ENCODE results near the gene LMNTD1.
A peak's percentile ranks its signal among the peaks of the same experiment; 100 is the strongest.
"Not testable (repeated sequence)": the region's sequence is repeated elsewhere in the genome, so short reads cannot be mapped to it uniquely, and the experiment has no call there.

LMNTD1 gene

DNA sequence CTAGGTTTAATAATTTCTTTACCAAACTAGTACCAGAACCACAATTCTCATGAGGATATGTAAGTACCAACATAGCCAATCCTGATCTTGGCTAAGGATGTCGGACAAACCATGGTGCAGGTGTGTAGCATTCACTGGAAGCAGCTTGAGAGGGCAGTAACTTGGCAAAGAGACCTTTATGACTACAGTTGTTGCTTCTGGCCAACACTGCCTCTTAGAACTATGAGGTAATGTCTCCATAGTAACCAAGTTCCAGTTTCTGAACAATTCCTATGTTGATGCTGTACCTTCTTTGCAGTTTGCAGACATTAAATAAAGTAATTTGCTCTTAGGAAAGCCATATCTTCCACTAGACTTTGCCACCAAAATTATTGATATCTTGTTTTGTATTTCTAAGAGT lies at the start of gene LMNTD1:
Gene LMNTD1 (minus strand): TSS at position 186 of the 400 bp plus-strand sequence. CDS start 324 bp downstream, outside the sequence.
- DNase-seq (ENCODE audit: low spot score) = no peak

DNA sequence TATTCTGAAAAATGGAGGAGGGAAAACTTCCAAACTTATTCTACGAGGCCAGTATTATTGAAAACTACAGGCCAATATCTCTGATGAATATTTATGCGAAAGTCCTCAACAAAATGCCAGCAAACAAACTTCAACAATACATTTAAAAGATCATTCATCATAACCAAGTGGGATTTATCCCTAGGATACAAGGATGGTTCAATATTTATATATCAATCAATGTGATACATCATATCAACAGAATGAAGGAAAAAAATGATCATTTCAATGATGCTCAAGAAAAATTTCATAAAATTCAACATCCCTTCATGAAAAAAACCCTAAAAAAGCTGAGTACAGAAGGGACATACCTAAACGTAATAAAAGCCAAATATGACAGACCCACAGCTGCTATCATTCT lies 45.9 kb upstream of the LMNTD1 start:
- no peak for DNase-seq (ENCODE audit: low spot score)

DNA sequence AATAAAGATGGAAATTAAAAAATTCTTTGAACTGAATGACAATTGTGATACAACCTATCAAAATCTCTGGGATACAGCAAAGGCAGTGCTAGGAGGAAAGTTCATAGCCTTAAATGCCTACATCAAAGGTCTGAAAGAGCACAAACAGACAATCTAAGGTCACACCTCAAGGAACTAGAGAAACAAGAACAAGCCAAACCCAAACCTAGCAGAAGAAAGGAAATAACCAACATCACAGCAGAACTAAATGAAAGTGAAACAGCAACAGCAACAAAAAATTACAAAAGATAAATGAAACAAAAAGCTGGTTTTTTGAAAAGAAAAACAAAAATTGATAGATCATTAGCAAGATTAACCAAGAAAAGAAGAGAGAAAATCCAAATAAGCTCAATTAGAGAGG lies 42.4 kb upstream of the LMNTD1 start:
- not testable (repeated sequence) for DNase-seq (ENCODE audit: low spot score)

DNA sequence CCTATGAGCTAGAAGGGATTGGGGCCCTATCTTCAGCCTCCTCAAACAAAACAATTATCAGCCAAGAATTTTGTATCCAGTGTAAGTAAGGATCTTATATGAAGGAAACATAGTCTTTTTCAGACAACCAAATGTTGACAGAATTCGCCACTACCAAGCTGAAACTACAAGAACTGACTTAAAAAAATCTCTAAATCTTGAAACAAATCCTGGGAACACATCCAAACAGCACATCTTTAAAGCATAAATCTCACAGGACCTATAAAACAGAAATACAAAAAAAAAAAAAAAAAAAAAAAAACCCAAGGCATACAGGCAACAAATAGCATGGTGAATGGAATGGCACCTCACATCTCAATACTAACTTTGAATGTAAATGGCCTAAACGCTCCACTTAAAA lies 41.3 kb upstream of the LMNTD1 start:
- DNase-seq (ENCODE audit: low spot score) = no peak

DNA sequence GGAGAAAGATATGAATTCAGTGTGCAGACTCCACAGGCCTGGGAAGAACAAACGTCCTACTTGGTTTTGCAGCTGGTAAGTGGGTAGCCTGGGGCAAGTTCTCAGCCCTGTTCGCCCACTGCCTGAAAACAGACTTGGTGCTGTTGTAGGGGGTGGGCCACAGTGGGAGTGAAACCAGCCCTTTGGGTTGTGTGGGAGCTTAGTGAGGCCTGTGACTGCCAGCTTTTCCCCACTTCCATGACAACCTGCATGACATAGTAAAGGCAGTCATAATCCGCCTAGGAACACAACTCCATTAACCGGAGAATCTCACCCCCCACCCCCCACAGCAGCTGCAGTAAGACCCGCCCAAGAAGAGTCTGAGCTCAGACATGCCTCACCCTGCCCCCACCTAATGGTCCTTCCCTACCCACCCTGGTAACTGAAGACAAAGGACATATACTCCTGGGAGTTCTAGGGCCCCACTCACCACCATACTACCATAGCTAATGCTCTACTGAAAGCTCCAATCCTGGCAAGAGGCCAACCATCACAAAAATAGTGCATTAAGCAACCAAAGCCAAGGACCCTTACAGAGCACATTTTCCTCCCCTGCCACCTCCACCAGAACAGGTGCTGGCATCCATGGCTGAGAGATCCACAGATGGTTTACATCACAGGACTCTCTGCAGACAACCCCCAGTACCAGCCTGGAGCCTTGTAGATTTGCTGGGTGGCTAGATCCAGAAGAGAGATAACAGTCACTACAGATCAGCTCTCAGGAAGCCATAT lies 39.8 kb upstream of the LMNTD1 start:
- no peak for DNase-seq (ENCODE audit: low spot score)

DNA sequence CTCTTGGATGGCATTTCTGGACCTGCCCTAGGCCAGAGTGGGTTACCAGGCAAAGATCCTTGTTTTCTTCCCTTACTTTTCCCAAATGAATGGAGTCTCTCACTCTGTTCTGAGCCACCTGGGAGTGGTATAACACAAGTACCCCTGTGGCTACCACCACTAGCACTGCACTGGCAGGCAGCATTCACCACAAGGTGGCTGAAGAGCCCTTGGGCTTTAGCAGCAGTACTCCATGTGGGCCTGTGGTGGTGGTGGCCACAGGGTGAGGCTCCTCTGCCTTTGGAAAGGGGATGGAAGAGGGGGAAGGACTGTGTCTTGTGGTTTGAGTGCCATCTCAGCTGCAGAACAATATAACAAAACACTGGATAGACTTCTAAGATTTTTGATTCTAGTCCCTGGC lies 38.1 kb upstream of the LMNTD1 start:
- DNase-seq (ENCODE audit: low spot score) = peak; percentile 10

GRCh38 chr12:25590011-25590721 lies 37.1 kb upstream of the LMNTD1 start:
- DNase-seq (ENCODE audit: low spot score) = no peak

- DNase-seq (ENCODE audit: low spot score) = no peak
Measured at GRCh38 chr12:25587346-25587745, 34.3 kb upstream of the LMNTD1 start.

DNA sequence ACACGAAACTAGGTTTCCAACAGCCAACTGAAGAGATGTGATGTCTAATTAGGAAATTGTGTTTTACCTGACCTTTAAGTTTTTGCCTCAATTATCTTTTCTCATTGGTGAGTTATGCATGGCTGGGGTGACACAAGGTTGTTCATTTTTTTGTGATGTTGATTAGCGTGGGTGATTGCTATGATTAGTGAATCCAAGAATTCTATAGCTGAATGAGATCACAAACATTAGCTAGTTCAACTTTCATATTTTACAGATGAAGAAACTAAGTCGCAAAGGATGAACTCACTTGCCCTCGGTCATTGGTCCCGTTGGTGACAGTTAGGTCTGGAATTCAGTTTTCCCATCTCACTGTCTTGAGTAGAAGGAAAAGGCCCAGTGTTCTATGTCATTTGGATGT lies 32.6 kb upstream of the LMNTD1 start:
- no peak for DNase-seq (ENCODE audit: low spot score)

DNA sequence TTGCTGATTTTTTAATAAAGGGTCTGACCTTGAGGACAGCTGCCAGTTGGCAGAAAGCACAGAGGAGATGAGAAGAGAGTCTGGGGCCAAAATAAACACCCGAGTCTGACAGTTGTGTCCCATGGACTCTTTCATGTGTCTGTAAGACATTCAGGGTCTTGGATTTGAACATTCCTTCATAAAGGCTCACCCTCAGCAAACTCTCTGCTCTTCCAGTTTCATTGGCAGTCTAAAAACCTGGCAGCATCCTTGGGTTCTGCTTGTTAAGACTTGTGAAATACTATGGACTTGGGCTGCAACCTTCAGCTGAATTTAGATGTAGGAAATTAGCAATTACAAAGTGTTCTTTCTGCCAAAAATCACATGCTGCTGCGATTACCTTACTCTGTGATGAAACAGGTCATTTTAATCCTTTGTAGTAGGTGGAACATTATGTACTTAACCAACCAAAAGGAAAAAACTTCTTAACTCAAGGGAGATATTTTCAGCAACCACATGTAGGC lies 32.0 kb upstream of the LMNTD1 start:
- DNase-seq (ENCODE audit: low spot score) = no peak

DNA sequence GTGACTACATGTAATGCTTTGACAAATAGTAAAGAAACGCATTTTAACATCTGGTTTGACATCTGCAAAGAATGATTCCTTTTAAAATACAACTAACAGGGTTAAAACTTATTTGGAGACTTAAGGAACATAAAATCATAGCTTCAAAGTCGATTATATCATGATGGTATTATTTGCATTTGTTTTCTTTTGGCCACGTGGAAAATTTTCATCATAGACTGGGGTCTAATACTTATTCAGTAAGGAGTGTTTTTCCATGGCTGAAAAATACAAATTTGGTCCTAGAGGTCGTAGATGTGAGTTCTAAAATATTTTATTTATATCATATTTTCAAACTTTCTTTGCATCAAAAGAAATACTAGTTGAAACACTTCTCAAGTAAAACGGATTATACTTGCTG lies 31.5 kb upstream of the LMNTD1 start:
- DNase-seq (ENCODE audit: low spot score) = no peak

- DNase-seq (ENCODE audit: low spot score) = peak; percentile 17
Measured at GRCh38 chr12:25583545-25583944, 30.5 kb upstream of the LMNTD1 start.

DNA sequence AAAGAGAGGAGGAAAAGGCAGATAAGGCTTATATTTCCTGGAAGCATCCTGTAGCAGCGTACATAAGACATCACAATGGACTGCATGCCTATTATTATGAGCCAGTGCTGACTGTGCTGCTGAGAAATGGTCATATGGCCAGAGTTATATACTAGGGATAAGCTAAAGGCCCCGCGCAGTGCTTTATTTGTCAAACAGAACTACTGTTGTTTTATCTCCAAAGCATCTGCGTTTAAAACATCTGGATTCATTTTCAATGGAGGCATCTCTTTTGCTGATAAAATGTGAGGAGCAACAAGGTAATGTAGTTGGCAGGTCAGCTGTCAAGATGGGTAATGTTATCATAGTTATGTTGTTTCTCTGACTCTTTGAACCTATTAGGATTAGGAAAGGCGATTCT lies 28.0 kb upstream of the LMNTD1 start:
- no peak for DNase-seq (ENCODE audit: low spot score)

DNA sequence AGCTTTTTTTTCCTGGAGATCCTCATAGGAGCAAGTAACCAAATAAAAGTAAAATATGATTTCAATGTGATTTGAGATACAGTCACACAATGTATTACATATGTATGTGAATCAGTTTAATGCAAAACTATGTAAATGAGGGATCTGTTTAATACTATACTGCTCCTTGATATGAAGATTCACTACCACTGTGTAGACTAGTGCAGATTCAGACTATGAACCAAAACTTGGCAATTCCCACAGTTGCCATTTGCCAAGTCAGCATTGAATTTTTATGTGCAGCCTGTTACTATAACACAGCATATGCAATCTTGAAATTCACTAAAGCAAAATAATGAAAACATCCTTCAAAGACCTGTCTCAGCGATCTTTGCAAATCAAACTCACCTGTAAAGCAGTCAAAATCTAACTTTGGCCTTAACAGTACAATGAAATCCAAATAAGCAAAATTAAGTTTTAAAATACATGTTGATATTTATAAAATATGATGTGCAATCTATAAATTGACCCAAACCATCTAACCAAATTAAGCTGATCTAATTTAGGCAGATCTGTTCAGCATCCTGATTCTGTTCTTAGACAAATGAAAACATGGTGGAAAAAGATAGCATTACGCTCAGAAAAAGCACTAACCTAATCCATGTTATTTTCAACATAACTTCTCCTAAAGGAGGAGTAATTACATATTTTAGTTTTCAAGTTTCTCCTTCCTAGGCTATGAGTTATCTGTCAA lies 25.5 kb upstream of the LMNTD1 start:
- DNase-seq (ENCODE audit: low spot score) = no peak

DNA sequence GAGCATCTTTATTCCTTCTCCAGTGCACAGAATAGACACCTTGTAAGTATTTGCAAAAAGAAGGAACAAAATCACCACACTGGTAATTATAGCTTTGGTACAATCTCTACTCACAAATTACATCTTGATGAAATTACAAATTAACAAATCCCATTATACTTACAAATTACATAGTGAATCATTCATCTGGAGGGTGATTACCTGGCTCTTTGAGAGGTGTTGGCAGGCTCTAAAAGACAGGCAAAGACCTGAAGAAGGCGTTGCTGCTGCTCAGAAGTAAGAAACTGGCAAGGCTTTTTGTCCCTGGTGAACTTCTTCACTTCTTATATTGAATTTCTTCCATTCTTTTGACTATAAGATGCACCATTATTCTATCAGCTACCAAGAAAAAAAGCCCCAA lies 21.7 kb upstream of the LMNTD1 start:
- DNase-seq (ENCODE audit: low spot score) = no peak

DNA sequence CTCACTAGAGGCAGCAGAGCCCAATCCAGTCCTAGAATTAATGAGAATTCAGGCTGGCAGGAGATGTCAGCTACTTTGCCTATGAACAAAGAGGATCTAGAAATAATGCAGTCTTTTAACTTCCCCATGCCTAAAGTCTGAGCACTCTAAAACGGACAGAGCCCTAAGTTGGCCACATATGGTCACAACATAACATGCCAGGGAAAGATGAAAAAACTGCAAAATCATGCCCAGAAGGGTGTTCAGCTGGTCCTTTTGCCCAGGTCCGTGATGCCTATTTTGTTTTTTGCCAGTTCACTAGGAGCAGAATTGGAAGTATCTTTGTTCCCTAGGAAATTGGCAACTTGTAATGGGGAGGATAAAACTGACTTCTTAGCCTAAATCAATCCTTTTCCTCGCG lies 20.3 kb upstream of the LMNTD1 start:
- DNase-seq (ENCODE audit: low spot score) = no peak

DNA sequence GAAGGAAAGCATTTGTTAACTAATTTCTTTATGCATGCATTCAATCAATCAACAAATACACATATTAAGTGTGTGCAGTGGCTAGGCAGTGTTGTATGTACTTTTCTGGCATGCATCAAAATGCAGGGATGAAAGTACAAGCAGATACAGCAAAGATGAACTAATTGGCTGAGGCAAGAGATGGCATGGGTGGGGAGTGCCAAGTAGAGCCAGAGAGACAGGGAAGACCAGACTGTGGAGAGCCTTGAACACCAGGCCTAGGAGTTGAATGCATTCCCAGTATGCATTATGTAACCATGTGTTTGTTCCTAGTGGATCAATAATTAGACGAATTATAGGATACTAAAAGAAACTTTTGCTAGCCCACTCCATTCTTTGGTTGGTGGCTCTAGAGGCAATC lies 17.3 kb upstream of the LMNTD1 start:
- no peak for DNase-seq (ENCODE audit: low spot score)

- DNase-seq (ENCODE audit: low spot score) = no peak
Measured at GRCh38 chr12:25566202-25566949, 13.3 kb upstream of the LMNTD1 start.

DNA sequence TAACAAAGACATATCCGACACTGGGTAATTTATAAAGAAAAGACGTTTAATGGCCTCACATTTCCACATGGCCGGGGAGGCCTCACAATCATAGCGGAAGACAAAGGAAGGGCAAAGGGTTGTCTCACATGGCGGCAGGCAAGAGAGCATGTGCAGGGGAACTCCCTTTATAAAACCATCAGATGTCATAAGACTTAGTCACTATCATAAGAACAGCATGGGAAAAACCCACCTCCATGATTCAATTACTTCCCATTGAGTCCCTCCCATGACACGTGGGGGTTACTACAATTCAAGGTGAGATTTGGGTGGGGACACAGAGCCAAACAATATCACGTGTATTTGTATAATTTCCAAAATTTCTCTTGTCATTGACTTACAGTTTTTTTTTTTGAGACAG lies 5.5 kb upstream of the LMNTD1 start:
- no peak for DNase-seq (ENCODE audit: low spot score)

DNA sequence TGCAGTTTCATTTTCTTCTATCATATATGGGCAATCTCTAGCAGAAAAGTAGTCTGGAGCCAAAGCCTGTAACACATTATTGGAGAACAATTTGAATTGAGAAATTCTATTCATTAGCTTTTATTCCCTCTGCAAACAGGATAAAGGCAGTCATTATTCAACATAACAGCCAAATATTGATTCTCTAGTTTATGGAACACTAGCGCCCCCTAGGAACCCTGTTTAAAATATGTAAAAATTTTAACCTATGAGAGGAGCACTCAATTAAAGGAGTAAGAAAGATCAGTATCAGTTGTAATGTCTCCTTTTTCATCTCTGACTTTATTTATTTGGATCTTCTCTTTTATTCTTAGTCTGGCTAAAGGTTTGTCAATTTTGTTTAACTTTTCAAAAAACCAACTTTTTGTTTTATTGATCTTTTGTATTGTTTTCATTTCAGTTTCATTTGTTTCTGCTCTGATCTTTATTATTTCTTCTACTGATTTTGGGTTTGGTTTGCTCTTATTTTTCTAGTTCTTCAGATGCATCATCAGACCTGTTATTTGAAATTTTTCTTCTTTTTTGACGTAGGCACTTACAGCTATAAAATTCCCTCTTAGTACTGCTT lies 4.8 kb upstream of the LMNTD1 start:
- peak; percentile 28 for DNase-seq (ENCODE audit: low spot score)

- no peak for DNase-seq (ENCODE audit: low spot score)
Measured at GRCh38 chr12:25556153-25556552, 3.1 kb upstream of the LMNTD1 start.

DNA sequence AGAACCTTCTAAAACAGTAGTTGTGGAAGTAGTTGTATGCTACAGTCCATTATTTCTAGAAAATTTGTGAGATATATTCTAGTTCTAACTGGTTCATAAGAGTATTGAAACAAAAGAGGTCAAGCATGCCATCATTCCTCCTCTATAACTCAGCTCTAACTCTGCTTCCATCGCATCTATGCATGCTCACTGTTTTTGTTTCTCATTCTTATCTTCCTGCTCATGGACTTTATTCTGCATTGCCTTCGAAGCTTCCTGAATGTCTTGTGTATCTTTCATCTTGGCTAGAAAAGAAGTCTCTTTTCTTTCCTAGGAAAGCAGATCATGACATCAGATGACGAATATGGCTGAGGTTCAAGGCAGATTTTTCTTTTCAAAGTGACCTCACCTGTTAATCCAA lies 402 bp downstream of the LMNTD1 start:
- DNase-seq (ENCODE audit: low spot score) = no peak
